Esophagus (tissue), 2 donors: Measurements from ENCODE around the gene RASGRP2. TPM values are rescaled to one million over a fixed set of nuclear protein-coding genes. Genes with fewer than 3 reads are reported as not detected.

Source experiments
- H3K27ac ChIP-seq, 2 donors: one replicate each; pipeline ENCODE4 v1.5.1; 2013; ENCODE audit warnings: low read depth in 2 of 2, mild to moderate bottlenecking in 2 of 2, inconsistent platforms in 1 of 2, low read length in 1 of 2, moderate library complexity in 1 of 2
- H3K27me3 ChIP-seq, 2 donors: one replicate each; pipeline ENCODE4 v1.6.1; 2013; ENCODE audit warnings: low read length in 2 of 2, control low read depth in 1 of 2, mild to moderate bottlenecking in 1 of 2; ENCODE audit not compliant: insufficient read depth in 2 of 2, control insufficient read depth in 1 of 2
- H3K36me3 ChIP-seq, 2 donors: one replicate each; pipeline ENCODE4 v1.6.1; 2013; ENCODE audit warnings: low read length in 1 of 2; ENCODE audit not compliant: control insufficient read depth in 2 of 2, insufficient read depth in 2 of 2
- H3K4me1 ChIP-seq, 2 donors: one replicate each; pipeline ENCODE4 v1.6.1; 2013; ENCODE audit warnings: low read length in 1 of 2; ENCODE audit not compliant: control insufficient read depth in 2 of 2, insufficient read depth in 2 of 2
- H3K4me3 ChIP-seq, 2 donors: one replicate each; pipeline ENCODE4 v1.5.1; 2013; ENCODE audit warnings: low read length in 2 of 2, mild to moderate bottlenecking in 2 of 2, low read depth in 1 of 2, moderate library complexity in 1 of 2
- H3K9me3 ChIP-seq, 2 donors: one replicate each; pipeline ENCODE4 v1.6.1; 2013; ENCODE audit warnings: mild to moderate bottlenecking in 2 of 2, low read depth in 1 of 2, low read length in 1 of 2, moderate library complexity in 1 of 2; ENCODE audit not compliant: control insufficient read depth in 2 of 2, insufficient read depth in 1 of 2
- WGBS, 2 donors: extraction: QIAGEN DNeasy Blood & Tissue Kit; methylation state at CpG; one replicate each; pipeline ENCODE4 v1.1.7; 2013; 5-methylcytosine and 5-hydroxymethylcytosine counted together
- polyA plus RNA-seq, 2 donors: library from polyadenylated mRNA; stranded (reverse); fragments of 200-250 nt; gene quantifications; one replicate each; pipeline ENCODE4 v1.2.3, GENCODE V29; 2013
- donor health status: healthy with polysubstance abuse.
- donor health status: Bipolar disorder and iron deficiency.

RASGRP2 gene
- polyA plus RNA-seq, 2 donors = 7.9 to 13.0 TPM

GRCh38 chr11:64742087-64742888 lies 1.7 kb downstream of the RASGRP2 start:
- no peaks in the 10 kb centered on the region for H3K27me3 ChIP-seq
- 7 to 8% methylated on average over 54 of the region's 54 CpGs for WGBS, 2 donors
- H3K27ac ChIP-seq = peak overlapping the region; percentile 23 to 50

DNA sequence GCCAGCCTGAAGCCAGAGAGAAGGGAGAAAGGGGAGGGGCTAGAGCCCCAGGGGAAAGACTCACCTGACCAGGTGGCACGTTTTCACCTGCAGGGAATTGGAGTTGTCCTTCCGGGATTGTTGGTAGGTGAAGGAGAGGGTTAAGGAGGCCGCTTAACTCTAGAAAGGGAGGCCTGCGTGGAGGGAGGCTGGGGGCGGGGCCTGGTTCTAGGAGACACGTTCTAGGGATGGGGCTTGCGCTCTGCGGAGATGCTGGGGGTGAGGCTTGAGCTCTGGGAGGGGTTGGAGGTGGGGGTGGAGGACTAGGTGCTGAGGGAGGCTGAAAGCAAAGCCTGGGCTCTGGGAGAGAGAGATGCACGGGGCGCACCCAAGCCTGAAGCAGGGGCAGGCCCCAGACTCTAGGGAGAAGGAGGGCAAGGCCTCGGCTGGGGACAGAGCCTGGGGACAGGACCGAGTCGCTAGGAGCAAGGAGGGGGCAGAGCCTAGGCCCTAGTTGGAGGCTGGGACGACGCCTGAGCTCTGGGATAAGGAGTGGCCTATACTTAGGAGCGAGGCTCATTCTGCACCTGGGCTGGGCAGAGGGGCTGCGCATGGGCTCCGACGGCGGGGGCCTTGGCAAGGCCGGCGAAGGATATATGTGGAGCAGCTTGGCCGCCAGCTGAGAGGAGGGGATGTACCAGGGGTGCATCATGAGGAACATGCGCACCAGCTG lies 2.4 kb downstream of the RASGRP2 start:
- Histone ChIP-seq H3K27me3 (no peaks in the 10 kb centered on the region), H3K9me3 (no peaks in the 10 kb centered on the region), H3K4me1 (peaks cover 0 to 20% of the 10 kb centered on the region in 2 donors), H3K27ac (no peak overlapping the region), H3K4me3 (no peak overlapping the region), H3K36me3 (no peaks in the 10 kb centered on the region)
- 46 to 53% methylated on average over 24 of the region's 24 CpGs for WGBS, 2 donors

More at GRCh38 chr11:64742087-64742888, 1.7 kb downstream of the RASGRP2 start:
- Histone ChIP-seq H3K4me1 (peaks cover 0 to 12% of the 10 kb centered on the region in 2 donors), H3K4me3 (peak overlapping the region; percentile 43 to 51), H3K36me3 (no peaks in the 10 kb centered on the region), H3K9me3 (no peaks in the 10 kb centered on the region)

DNA sequence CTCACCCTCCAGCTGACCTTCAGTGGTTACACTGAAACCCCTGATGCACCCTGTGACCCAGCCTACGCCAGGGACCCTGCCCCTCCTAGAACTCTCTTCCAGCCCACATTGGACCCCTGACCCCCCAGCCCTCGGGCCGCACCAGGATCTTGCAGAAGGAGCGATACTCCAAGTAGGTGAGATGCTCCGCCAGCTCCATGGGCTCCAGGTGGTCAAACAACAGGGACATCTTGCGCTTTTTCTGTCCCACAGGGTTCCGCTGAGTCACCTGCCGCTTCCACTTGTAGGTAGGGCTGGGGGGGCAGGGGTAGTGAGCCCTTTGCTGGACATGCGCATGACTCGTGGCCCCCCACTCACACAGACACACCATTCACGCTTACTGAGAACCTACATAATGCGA lies 4.1 kb downstream of the RASGRP2 start:
- Histone ChIP-seq H3K9me3 (no peaks in the 10 kb centered on the region), H3K4me1 (peaks cover 3 to 20% of the 10 kb centered on the region in 2 donors), H3K27ac (no peak overlapping the region), H3K4me3 (no peak overlapping the region), H3K36me3 (peaks cover 0 to under 1% of the 10 kb centered on the region in 2 donors), H3K27me3 (no peaks in the 10 kb centered on the region)
- 89 to 90% methylated on average over 12 of the region's 12 CpGs for WGBS, 2 donors

- Histone ChIP-seq H3K4me1 (peaks cover 3 to 7% of the 10 kb centered on the region in 2 donors), H3K27ac (no peak overlapping the region), H3K9me3 (no peaks in the 10 kb centered on the region), H3K4me3 (no peak overlapping the region), H3K36me3 (peaks cover 0 to 2% of the 10 kb centered on the region in 2 donors), H3K27me3 (no peaks in the 10 kb centered on the region)
- 87 to 94% methylated on average over 14 to 15 of the region's 15 CpGs for WGBS, 2 donors
These were observed 7.3 kb downstream of the RASGRP2 start for GRCh38 chr11:64736654-64737053.

DNA sequence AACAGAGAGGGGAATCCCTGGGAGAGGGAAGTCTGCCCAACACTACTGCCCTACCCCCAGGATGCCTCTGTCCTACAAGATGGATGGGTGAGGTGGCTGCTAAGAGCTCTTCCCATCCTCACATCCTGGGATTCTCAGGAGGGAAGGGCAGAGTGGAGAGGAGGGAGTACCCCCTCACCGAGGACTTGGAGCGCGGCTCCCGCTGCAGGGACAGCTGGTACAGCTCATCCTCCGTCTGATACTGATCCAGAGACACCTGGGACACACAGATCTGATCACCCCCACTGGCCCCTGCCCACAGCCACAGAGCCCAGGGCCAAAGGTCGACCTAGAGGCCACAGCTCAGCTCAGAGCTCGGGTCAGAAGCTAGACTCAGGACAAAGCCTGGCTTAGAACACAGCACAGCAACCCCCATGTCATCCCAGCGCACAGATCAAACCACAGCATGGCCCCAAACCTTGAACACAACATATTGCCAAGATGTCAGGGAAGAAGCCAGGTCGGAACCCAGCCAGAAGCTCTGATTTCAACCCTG lies 8.2 kb downstream of the RASGRP2 start:
- H3K4me3 ChIP-seq = no peak overlapping the region
- 84 to 89% methylated on average over 9 of the region's 9 CpGs for WGBS, 2 donors

DNA sequence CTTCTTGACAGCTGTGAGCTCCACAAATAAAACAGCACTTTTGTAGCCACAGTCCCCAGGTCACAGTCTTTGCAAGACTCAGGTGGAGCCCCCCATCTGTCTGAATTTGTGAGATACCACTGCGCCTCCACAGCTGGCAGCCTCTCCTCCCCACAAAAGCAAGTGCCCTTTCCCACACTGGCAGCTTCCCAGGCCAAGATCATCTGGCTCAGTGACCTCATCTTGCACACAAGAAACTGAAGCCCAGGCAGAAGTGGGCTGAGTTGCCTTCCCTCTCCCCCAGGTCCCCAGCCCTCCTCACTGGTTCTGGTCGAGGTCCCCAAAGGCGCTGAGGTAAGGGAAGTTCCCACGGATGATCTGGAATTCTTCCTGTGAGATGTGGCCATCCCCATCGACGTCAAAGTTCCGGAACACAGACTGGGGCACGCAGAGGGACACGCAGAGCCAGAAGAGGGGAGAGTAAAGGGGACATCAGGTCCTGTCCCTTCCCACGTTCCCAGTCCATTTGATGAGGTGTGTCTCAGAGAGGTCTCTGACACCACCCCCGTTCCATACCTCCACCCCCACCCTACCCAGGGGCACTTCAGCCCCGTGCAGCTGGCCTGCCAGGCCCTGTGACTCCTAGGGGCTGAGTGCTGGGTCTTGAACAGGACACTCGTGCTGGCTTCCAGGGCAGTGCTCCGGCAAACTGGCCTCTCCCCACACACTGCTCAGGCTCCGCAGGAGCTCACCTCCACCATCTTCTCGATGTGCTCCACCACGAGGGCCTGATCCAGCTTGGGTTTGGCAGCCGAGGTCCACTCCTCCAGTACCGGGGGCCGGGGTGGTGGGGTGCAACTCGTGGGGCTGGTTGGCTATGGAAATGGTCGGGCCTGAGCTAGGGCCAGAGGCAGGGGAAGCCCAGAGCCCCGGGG lies 8.9 kb downstream of the RASGRP2 start:
- H3K36me3 ChIP-seq = peaks cover 0 to 2% of the 10 kb centered on the region in 2 donors
- 75 to 78% methylated on average over 23 of the region's 23 CpGs for WGBS, 2 donors
- no peak overlapping the region for H3K27ac ChIP-seq
- H3K4me1 ChIP-seq = peaks cover 3 to 7% of the 10 kb centered on the region in 2 donors
- H3K4me3 ChIP-seq = no peak overlapping the region
- no peaks in the 10 kb centered on the region for H3K9me3 ChIP-seq
- H3K27me3 ChIP-seq = no peaks in the 10 kb centered on the region

More for the DNA sequence above, 8.2 kb downstream of the RASGRP2 start:
- H3K4me1 ChIP-seq = peaks cover 3 to 7% of the 10 kb centered on the region in 2 donors
- H3K9me3 ChIP-seq = no peaks in the 10 kb centered on the region
- peaks cover 0 to 2% of the 10 kb centered on the region in 2 donors for H3K36me3 ChIP-seq
- no peaks in the 10 kb centered on the region for H3K27me3 ChIP-seq
- H3K27ac ChIP-seq = no peak overlapping the region

- 83 to 90% methylated on average over 3 of the region's 3 CpGs for WGBS, 2 donors
- H3K27me3 ChIP-seq = no peaks in the 10 kb centered on the region
These were observed 12.3 kb downstream of the RASGRP2 start for GRCh38 chr11:64731601-64732000.

GRCh38 chr11:64729851-64730382 lies 14.0 kb downstream of the RASGRP2 start:
- H3K4me1 ChIP-seq = no peaks in the 10 kb centered on the region
- WGBS, 2 donors = 37 to 43% methylated on average over 18 to 21 of the region's 21 CpGs
- H3K4me3 ChIP-seq = no peak overlapping the region
- H3K36me3 ChIP-seq = peaks cover 0 to 5% of the 10 kb centered on the region in 2 donors
- H3K27ac ChIP-seq = no peak overlapping the region
- no peaks in the 10 kb centered on the region for H3K27me3 ChIP-seq
- H3K9me3 ChIP-seq = no peaks in the 10 kb centered on the region

More at GRCh38 chr11:64731601-64732000, 12.3 kb downstream of the RASGRP2 start:
- Histone ChIP-seq H3K4me3 (no peak overlapping the region), H3K27ac (no peak overlapping the region), H3K9me3 (no peaks in the 10 kb centered on the region), H3K36me3 (peaks cover 0 to 5% of the 10 kb centered on the region in 2 donors), H3K4me1 (peaks cover under 1 to 3% of the 10 kb centered on the region in 2 donors)
